ENCODE data around the gene ZMYND8. TPM values are rescaled to one million over a fixed set of nuclear protein-coding genes. Genes with fewer than 3 reads are reported as not detected.
"Not testable (repeated sequence)": the region's sequence is repeated elsewhere in the genome, so short reads cannot be mapped to it uniquely, and the experiment has no call there.

ZMYND8 gene
- total and polyA plus RNA-seq, 2 of the 4 experiments (the other 2 are of a cell fraction) = 24.0 to 28.2 TPM

DNA sequence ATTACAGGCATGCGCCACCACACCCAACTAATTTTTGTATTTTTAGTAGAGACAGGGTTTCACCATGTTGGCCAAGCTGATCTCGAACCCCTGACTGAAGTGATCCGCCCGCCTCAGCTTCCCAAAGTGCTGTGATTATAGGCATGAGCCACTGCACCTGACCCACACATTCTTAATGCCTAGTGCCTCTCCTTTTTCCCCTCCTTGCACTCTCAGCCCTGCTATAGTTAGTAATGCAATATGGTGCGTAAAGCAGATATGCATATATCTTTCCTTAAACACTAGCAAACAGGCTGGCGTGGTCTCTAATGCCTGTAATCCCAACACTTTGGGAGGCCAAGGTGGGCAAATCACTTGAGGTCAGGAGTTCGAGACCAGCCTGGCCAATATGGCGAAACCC lies 68.0 kb downstream of the ZMYND8 start:
- H3K4ac ChIP-seq (ENCODE audit: low read depth, low read length); H2AK9ac ChIP-seq (replicated peaks; ENCODE audit: low read depth, low read length, poor library complexity); H3K27me3 ChIP-seq (ENCODE audit: control insufficient read depth, insufficient read depth, low read length); H3K4me3 ChIP-seq (ENCODE audit: insufficient read depth, low read depth, low read length); H3K18ac ChIP-seq (ENCODE audit: low read depth, low read length); H3K14ac ChIP-seq (replicated peaks; ENCODE audit: low read depth, low read length); H2AFZ ChIP-seq (replicated peaks; ENCODE audit: low read length, poor library complexity); intact Hi-C loops (cut with micrococcal nuclease); H3K23ac ChIP-seq (ENCODE audit: low read depth, low read length); in situ Hi-C loops (cut with MboI; ENCODE audit: low sequenced_read_pairs); POLR2A ChIA-PET (ENCODE audit: unreplicated experiment); H2BK20ac ChIP-seq (ENCODE audit: low read depth, low read length); H3K4me2 ChIP-seq (ENCODE audit: low read depth, low read length); H2AK5ac ChIP-seq (ENCODE audit: low read depth, low read length); CTCF ChIA-PET; H2BK15ac ChIP-seq (ENCODE audit: low read depth, low read length); BruUV-seq (replicated peaks); H4K5ac ChIP-seq (ENCODE audit: low read depth, low read length); H3K4me1 ChIP-seq (ENCODE audit: control insufficient read depth, insufficient read depth, low read length); H3K56ac ChIP-seq (ENCODE audit: extremely low read depth, insufficient read depth, low read length); ATAC-seq (ENCODE audit: low read depth); H4K91ac ChIP-seq (ENCODE audit: insufficient read depth, low read depth, low read length); dilution Hi-C loops (cut with HindIII; ENCODE audit: low sequenced_read_pairs, unreplicated experiment); H3K9me1 ChIP-seq (ENCODE audit: insufficient read depth, low read length); H4K20me1 ChIP-seq (ENCODE audit: insufficient read depth, low read length); H2BK5ac ChIP-seq (ENCODE audit: low read depth, low read length, poor library complexity, severe bottlenecking); DNase-seq; H3K9ac ChIP-seq (ENCODE audit: low read depth, low read length); H4K8ac ChIP-seq (ENCODE audit: low read depth in 2 of 2, low read length in 2 of 2); H3K27ac ChIP-seq (ENCODE audit: insufficient read depth, low read length); H2BK120ac ChIP-seq (ENCODE audit: low read depth, low read length); H3K9me3 ChIP-seq (ENCODE audit: control insufficient read depth, insufficient read depth, low read length): not testable (repeated sequence)
- Histone ChIP-seq H3K36me3 (ENCODE audit: control insufficient read depth, insufficient read depth, low read length) (peaks cover 32% of the 10 kb centered on the region), H3K79me1 (ENCODE audit: low read depth in 1 of 2, low read length in 2 of 2) (peaks cover 23 to 29% of the 10 kb centered on the region in 2 experiments)
- no CpG with 5 or more reads among the region's 8 CpGs for WGBS, 2 experiments (ENCODE audit: extremely low coverage in 2 of 2, insufficient read length in 1 of 2)

Measured in IMR-90 (cell line).